HFFc6 (cell line): Measurements from ENCODE around the gene CHRNA4. TPM values are rescaled to one million over a fixed set of nuclear protein-coding genes. Genes with fewer than 3 reads are reported as not detected.

Source experiments
- DNase-seq: peaks from one replicate; pipeline ENCODE4 v3.0.0-alpha.2; 2018
- H3K27ac Mint-ChIP-seq: 2 replicates; pipeline ENCODE4 v1.8.0; 2020; ENCODE audit warnings: mild to moderate bottlenecking, mixed read lengths
- H3K27me3 Mint-ChIP-seq: 2 replicates; pipeline ENCODE4 v1.8.0; 2021; ENCODE audit warnings: mild to moderate bottlenecking, moderate library complexity, mixed read lengths; ENCODE audit not compliant: insufficient read depth
- H3K36me3 Mint-ChIP-seq: 2 replicates; pipeline ENCODE4 v1.8.0; 2021; ENCODE audit warnings: low read depth, mixed read lengths
- H3K4me1 Mint-ChIP-seq: 2 replicates; pipeline ENCODE4 v1.8.0; 2020; ENCODE audit warnings: low read depth, mixed read lengths
- H3K4me3 Mint-ChIP-seq: 2 replicates; pipeline ENCODE4 v1.8.0; 2020; ENCODE audit warnings: mild to moderate bottlenecking, moderate library complexity, mixed read lengths
- H3K9me3 Mint-ChIP-seq: 2 replicates; pipeline ENCODE4 v1.8.0; 2020; ENCODE audit warnings: mild to moderate bottlenecking, mixed read lengths
- total RNA-seq, 6 experiments: library from RNA; stranded (reverse); fragmentation: NEBNext Ultra II Directional; extraction: Animal tissue kit (Norgen Biotek cat#: 25700); gene quantifications; 2 replicates in 1 of 6; 3 replicates in 5 of 6; pipeline ENCODE4 v1.2.3, GENCODE V29; 2021
- TF ChIP-seq, protein P1 (sequence below): fragments of 200-600 bp; sonication (generic); IDR thresholded peaks from 2 replicates; pipeline ENCODE4 v1.5.0; 2021; ENCODE audit warnings: antibody characterized with exemption, mild to moderate bottlenecking

Gene CHRNA4
- total RNA-seq, 6 experiments from 2014 or later: not detected

DNA sequence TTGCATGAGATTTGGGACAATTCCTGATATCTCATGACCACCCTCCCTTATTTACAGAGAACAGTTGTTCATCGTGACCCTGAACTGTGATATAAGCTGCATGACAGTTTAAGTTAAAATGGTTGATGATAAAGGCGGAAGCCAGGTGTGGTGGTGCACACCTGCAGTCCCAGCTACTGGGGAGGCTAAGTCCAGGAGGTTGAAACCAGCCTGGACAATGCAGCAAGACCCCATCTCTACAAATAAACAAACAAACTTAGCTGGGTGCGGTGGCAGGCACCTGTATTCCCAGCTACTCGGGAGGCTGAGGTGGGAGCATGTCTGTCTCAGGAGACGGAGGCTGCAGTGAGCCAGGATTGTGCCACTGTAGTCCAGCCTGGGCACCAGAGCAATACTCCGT lies 44.1 kb downstream of the CHRNA4 start:
- H3K27me3 Mint-ChIP-seq: no peaks in the 10 kb centered on the region; the same call in 1 of the 2 replicates
- no peak for DNase-seq
- no peaks in the 10 kb centered on the region for H3K36me3 Mint-ChIP-seq
- TF ChIP-seq, protein P1, sequence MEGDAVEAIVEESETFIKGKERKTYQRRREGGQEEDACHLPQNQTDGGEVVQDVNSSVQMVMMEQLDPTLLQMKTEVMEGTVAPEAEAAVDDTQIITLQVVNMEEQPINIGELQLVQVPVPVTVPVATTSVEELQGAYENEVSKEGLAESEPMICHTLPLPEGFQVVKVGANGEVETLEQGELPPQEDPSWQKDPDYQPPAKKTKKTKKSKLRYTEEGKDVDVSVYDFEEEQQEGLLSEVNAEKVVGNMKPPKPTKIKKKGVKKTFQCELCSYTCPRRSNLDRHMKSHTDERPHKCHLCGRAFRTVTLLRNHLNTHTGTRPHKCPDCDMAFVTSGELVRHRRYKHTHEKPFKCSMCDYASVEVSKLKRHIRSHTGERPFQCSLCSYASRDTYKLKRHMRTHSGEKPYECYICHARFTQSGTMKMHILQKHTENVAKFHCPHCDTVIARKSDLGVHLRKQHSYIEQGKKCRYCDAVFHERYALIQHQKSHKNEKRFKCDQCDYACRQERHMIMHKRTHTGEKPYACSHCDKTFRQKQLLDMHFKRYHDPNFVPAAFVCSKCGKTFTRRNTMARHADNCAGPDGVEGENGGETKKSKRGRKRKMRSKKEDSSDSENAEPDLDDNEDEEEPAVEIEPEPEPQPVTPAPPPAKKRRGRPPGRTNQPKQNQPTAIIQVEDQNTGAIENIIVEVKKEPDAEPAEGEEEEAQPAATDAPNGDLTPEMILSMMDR: no peak
- peaks cover 6% of the 10 kb centered on the region; the same call in 1 of the 2 replicates for H3K4me1 Mint-ChIP-seq
- H3K9me3 Mint-ChIP-seq: no peaks in the 10 kb centered on the region
- no peak overlapping the region for H3K27ac Mint-ChIP-seq
- H3K4me3 Mint-ChIP-seq: no peak overlapping the region

DNA sequence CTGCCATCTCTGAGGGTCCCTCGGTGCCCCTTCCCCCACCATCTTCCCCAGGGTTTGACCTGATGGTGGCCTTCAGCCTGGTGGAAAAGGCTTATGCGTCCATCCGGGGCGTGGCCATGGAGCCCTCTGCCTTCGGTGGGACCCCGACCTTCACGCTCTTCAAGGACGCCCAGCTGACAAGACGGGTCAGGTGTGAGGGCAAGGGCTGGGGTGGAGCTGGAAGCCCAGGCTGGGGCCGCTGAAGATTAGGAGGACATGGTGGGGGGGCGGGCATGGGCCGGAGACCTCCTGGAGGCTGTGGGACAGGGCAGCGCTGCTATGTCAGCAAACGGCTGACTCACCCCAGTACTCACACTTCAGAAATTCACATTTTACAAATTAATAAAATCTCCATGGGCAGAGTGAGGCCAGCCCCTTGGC lies 44.6 kb downstream of the CHRNA4 start:
- Mint-ChIP-seq H3K4me1 (peaks cover 6% of the 10 kb centered on the region; the same call in 1 of the 2 replicates), H3K9me3 (no peaks in the 10 kb centered on the region), H3K27ac (no peak overlapping the region), H3K36me3 (no peaks in the 10 kb centered on the region), H3K4me3 (no peak overlapping the region), H3K27me3 (no peaks in the 10 kb centered on the region; the same call in 1 of the 2 replicates)
- DNase-seq: no peak
- TF ChIP-seq, protein P1: no peak

DNA sequence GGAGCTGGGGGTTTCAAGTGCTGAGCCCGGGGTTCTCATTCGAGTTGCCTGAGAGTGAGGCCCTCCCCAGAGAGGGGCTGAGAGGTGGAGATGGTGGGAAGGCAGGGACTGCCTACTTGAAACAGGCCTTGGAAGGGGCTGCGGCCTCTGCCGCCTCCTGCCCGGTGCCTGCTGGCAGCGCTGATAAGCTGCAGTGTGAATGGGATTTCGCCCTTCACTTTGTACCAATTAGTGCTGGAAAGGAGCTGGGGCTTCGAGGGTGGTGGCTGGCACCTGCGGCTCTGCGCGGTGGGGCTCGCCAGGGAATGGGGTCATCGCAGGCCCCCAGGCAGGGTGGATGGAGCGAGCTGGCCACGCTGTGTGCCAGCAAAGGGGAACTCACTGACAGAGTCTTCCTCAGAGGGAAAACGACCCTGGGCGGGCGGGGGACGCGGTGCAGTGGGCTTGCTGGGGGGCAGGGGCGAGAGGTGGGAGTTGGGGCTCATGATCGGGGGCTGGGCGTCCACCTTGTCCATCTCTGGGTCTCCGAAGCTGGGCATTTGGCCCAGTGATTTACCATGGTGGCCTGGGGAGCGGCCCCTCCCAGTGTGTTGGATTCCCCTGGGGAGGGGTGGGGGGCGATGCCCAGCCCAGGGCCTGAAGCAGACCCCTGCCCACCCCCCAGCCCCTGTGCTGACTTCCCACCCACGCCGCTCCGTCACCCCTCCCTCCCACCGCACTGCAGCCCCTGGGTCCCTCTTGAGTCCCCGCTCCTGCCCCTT lies 45.2 kb downstream of the CHRNA4 start:
- TF ChIP-seq, protein P1: no peak
- H3K4me1 Mint-ChIP-seq: no peaks in the 10 kb centered on the region
- no peaks in the 10 kb centered on the region; the same call in 1 of the 2 replicates for H3K27me3 Mint-ChIP-seq
- H3K27ac Mint-ChIP-seq: no peak overlapping the region
- DNase-seq: no peak
- no peaks in the 10 kb centered on the region for H3K36me3 Mint-ChIP-seq
- H3K4me3 Mint-ChIP-seq: no peak overlapping the region
- no peaks in the 10 kb centered on the region for H3K9me3 Mint-ChIP-seq

DNA sequence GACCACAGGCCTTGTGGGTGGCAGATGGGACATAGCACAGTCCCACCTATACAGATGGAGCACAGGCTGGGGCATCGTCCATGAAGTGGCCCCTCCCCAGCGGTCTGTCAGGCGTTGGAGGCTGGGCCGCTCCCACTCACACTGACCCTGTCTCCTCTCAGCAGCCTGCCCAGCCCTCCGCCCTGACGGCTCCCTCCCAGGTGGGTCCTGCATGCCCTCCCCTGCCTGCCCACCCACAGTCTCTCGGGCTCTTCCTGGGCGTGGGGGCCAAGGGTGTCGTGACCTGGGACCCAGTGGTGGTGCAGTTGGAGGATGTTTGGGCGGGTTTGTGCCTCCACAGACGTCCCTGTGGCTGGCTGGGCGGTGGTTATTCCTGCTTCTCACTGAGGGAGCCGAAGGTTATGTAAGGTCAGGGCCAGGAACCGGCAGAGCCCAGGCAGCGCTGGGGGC lies 45.9 kb downstream of the CHRNA4 start:
- H3K27ac Mint-ChIP-seq: no peak overlapping the region
- no peaks in the 10 kb centered on the region; the same call in 1 of the 2 replicates for H3K27me3 Mint-ChIP-seq
- H3K4me3 Mint-ChIP-seq: no peak overlapping the region
- TF ChIP-seq, protein P1: no peak
- DNase-seq: no peak
- H3K9me3 Mint-ChIP-seq: no peaks in the 10 kb centered on the region
- no peaks in the 10 kb centered on the region for H3K4me1 Mint-ChIP-seq
- H3K36me3 Mint-ChIP-seq: no peaks in the 10 kb centered on the region

DNA sequence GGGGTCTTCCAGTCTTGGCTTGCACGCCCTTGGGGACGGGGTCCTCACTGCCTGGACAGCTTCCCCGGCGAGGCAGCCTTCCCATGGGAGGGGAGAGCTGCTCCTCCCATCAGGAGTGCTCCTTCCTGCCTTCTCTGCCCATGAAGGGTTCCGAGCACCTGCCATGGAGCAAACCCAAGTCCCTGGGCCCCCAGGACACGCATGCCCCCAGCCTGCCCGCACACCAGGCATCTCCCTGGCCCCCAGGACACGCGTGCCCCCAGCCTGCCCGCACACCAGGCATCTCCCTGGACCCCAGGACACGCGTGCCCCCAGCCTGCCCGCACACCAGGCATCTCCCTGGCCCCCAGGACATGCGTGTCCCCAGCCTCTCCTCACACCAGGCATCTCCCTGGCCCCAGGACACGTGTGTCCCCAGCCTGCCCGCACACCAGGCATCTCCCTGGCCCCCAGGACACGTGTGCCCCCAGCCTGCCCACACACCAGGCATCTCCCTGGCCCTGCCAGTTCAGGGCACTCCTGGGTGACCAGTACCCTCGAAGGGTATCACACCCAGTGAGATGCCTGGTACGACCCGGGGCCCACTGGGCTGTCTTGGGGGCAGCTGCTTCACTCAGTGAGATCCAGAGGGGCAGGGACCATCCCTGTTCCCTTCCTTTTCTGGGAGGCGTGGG lies 46.4 kb downstream of the CHRNA4 start:
- TF ChIP-seq, protein P1: no peak
- H3K4me1 Mint-ChIP-seq: no peaks in the 10 kb centered on the region
- H3K36me3 Mint-ChIP-seq: no peaks in the 10 kb centered on the region
- no peaks in the 10 kb centered on the region for H3K9me3 Mint-ChIP-seq
- H3K27me3 Mint-ChIP-seq: peaks cover 1% of the 10 kb centered on the region; the same call in 1 of the 2 replicates
- no peak overlapping the region for H3K4me3 Mint-ChIP-seq
- DNase-seq: no peak
- H3K27ac Mint-ChIP-seq: no peak overlapping the region
